WI38 (cell line): ENCODE data around the gene SH2D3C.

Experiments used
- H3K4me3 ChIP-seq: 2 replicates; pipeline ENCODE4 v1.5.1; 2011; ENCODE audit warnings: low read depth, mild to moderate bottlenecking, control low read depth, low read length
- CTCF ChIP-seq: IDR thresholded peaks from 2 replicates; pipeline ENCODE4 v1.5.1; 2012; ENCODE audit warnings: low read depth, mild to moderate bottlenecking, control low read depth, low read length

The SH2D3C gene

GRCh38 chr9:127720031-127720864 lies 58.2 kb downstream of the SH2D3C start:
- no peak for TF ChIP-seq CTCF
- H3K4me3 ChIP-seq: no peak overlapping the region

- H3K4me3 ChIP-seq: no peak overlapping the region
- no peak for TF ChIP-seq CTCF
Measured at GRCh38 chr9:127717766-127718165, 60.7 kb downstream of the SH2D3C start.

- no peak overlapping the region for H3K4me3 ChIP-seq
- no peak for TF ChIP-seq CTCF
Measured at GRCh38 chr9:127716412-127716811, 62.1 kb downstream of the SH2D3C start.

GRCh38 chr9:127715470-127716337 lies 62.8 kb downstream of the SH2D3C start, which contains the start of the genes PTRH1 and TTC16:
Gene PTRH1, minus strand, starts transcription at chr9:127715663. Its CDS starts 24 bp downstream, at chr9:127715639.
Gene TTC16, plus strand, starts transcription at chr9:127716079. Its CDS starts 67 bp downstream, at chr9:127716146.
- no peak for TF ChIP-seq CTCF
- peak within 1 kb of the TSS; percentile 86 for H3K4me3 ChIP-seq

GRCh38 chr9:127714951-127715469 lies 63.5 kb downstream of the SH2D3C start:
- peak overlapping the region; percentile 86 for H3K4me3 ChIP-seq
- no peak for TF ChIP-seq CTCF

GRCh38 chr9:127714020-127714750 lies 64.3 kb downstream of the SH2D3C start:
- TF ChIP-seq CTCF: no peak
- H3K4me3 ChIP-seq: peak overlapping the region; percentile 86
